B cell (primary cell): Measurements from ENCODE around the gene SLCO3A1. TPM values are rescaled to one million over a fixed set of nuclear protein-coding genes. Genes with fewer than 3 reads are reported as not detected.

Experiments
- ATAC-seq: fragments of 200-7000 bp; cut with Tn5 transposase; one replicate; pipeline ENCODE4 v1.10.0; 2021; ENCODE audit warnings: low read depth, mild to moderate bottlenecking, moderate number of reproducible peaks, moderate library complexity
- CTCF ChIA-PET: fragments of 350-600 bp; sonication (Branson Sonifier 250); formaldehyde crosslinking; loops from one replicate; lab custom pipeline; 2021; ENCODE audit warnings: antibody characterized with exemption, inconsistent platforms; lab: Charles Lee
- POLR2A ChIA-PET: fragments of 350-600 bp; sonication (Branson Sonifier 250); formaldehyde crosslinking; loops from one replicate; lab custom pipeline; 2021; ENCODE audit warnings: antibody characterized with exemption; lab: Charles Lee
- DNase-seq: peaks from one replicate; pipeline ENCODE4 v3.0.0; 2013
- H2AFZ ChIP-seq: 2 replicates; pipeline ENCODE4 v1.6.1; 2012; ENCODE audit warnings: mild to moderate bottlenecking, low read depth, low read length; ENCODE audit not compliant: insufficient read depth, poor library complexity, severe bottlenecking
- H3K27ac ChIP-seq, 2 donors: 1 replicate in 1 of 2; 2 replicates in 1 of 2; pipeline ENCODE4 v1.5.1; 2012 to 2013; ENCODE audit warnings: low read length in 2 of 2, mild to moderate bottlenecking in 2 of 2, moderate library complexity in 1 of 2
- H3K27me3 ChIP-seq, 4 experiments: fragments of 200-600 bp in 1 of 4; sonication (generic) in 1 of 4; replicated peaks in 1 of 4; 1 replicate in 2 of 4; 2 replicates in 2 of 4; pipeline versions ENCODE4 v1.6.1 to v1.7.0; 2013 to 2016; ENCODE audit warnings: low read length in 3 of 4, mild to moderate bottlenecking in 2 of 4, mixed read lengths in 1 of 4, moderate library complexity in 1 of 4; ENCODE audit not compliant: insufficient read depth in 4 of 4, control insufficient read depth in 3 of 4; ENCODE audit errors: control extremely low read depth in 1 of 4
- H3K36me3 ChIP-seq, 2 experiments: replicated peaks in 1 of 2; 1 replicate in 1 of 2; 2 replicates in 1 of 2; pipeline versions ENCODE4 v1.6.1 to v1.7.1; 2013; ENCODE audit warnings: low read length in 1 of 2; ENCODE audit not compliant: insufficient read depth in 2 of 2, control insufficient read depth in 1 of 2; ENCODE audit errors: control extremely low read depth in 1 of 2, extremely low read depth in 1 of 2
- H3K4me1 ChIP-seq, 2 donors: fragments of 200-600 bp in 1 of 2; sonication (generic) in 1 of 2; 1 replicate in 1 of 2; 2 replicates in 1 of 2; pipeline versions ENCODE4 v1.5.1 to v1.6.1; 2013 to 2017; ENCODE audit warnings: low read length in 2 of 2; ENCODE audit not compliant: control insufficient read depth in 2 of 2, insufficient read depth in 2 of 2
- H3K4me2 ChIP-seq: replicated peaks from 2 replicates; pipeline ENCODE3; 2012; ENCODE audit warnings: mild to moderate bottlenecking, low read depth, low read length; ENCODE audit not compliant: poor library complexity, severe bottlenecking
- H3K4me3 ChIP-seq, 5 experiments: fragments of 200-600 bp in 1 of 5; sonication (generic) in 1 of 5; 1 replicate in 3 of 5; 2 replicates in 2 of 5; pipeline versions ENCODE4 v1.5.1 to v1.7.0; 2011 to 2016; ENCODE audit warnings: low read length in 4 of 5, mild to moderate bottlenecking in 4 of 5, low read depth in 2 of 5, control low read depth in 1 of 5, moderate library complexity in 1 of 5; ENCODE audit not compliant: insufficient read depth in 1 of 5; ENCODE audit errors: control extremely low read depth in 1 of 5, extremely low read depth in 1 of 5
- H3K79me2 ChIP-seq: fragments of 200-600 bp; sonication (generic); one replicate; pipeline ENCODE4 v1.6.0; 2016; ENCODE audit warnings: low read length; ENCODE audit not compliant: control insufficient read depth, insufficient read depth
- H3K9ac ChIP-seq: fragments of 200-600 bp; sonication (generic); 2 replicates; pipeline ENCODE4 v1.6.1; 2017; ENCODE audit warnings: mild to moderate bottlenecking, low read length, moderate library complexity
- H3K9me3 ChIP-seq, 3 donors: one replicate each; pipeline versions ENCODE4 v1.6.1 to v1.7.1; 2013; ENCODE audit warnings: low read length in 2 of 3; ENCODE audit not compliant: control insufficient read depth in 2 of 3, insufficient read depth in 1 of 3; ENCODE audit errors: control extremely low read depth in 1 of 3
- H4K20me1 ChIP-seq: 2 replicates; pipeline ENCODE4 v1.6.0; 2012; ENCODE audit warnings: mild to moderate bottlenecking, low read length; ENCODE audit not compliant: insufficient read depth, control insufficient read depth, poor library complexity, severe bottlenecking
- H3K27ac Mint-ChIP-seq: one replicate; pipeline ENCODE4 v1.8.0; 2021; ENCODE audit warnings: mixed read lengths
- H3K27me3 Mint-ChIP-seq: one replicate; pipeline ENCODE4 v1.8.0; 2021; ENCODE audit warnings: mixed read lengths
- H3K4me1 Mint-ChIP-seq: one replicate; pipeline ENCODE4 v1.8.0; 2021; ENCODE audit warnings: mixed read lengths
- H3K4me3 Mint-ChIP-seq: one replicate; pipeline ENCODE4 v1.8.0; 2021; ENCODE audit warnings: mixed read lengths
- H3K9me3 Mint-ChIP-seq: one replicate; pipeline ENCODE4 v1.8.0; 2022; ENCODE audit warnings: mixed read lengths; ENCODE audit not compliant: insufficient read depth
- EZH2 ChIP-seq: IDR thresholded peaks from 2 replicates; pipeline ENCODE4 v1.6.1; 2012; ENCODE audit warnings: borderline replicate concordance, low read depth, mild to moderate bottlenecking, moderate library complexity, low read length; ENCODE audit not compliant: insufficient read depth, poor library complexity, severe bottlenecking
- WGBS: methylation state at CpG from one replicate; pipeline ENCODE4 v1.1.5; 2013; ENCODE audit warnings: missing lambda C conversion rate; ENCODE audit not compliant: insufficient coverage; 5-methylcytosine and 5-hydroxymethylcytosine counted together
- intact Hi-C: fragments of 100-400 bp; cut with micrococcal nuclease; formaldehyde crosslinking; loops from one replicate; pipeline ENCODE4 v1.10.0; 2022
- polyA plus RNA-seq: library from polyadenylated mRNA; depleted of rRNA; stranded (reverse); fragments of >200 nt; gene quantifications from 2 replicates; pipeline ENCODE4 v1.2.3, GENCODE V29; 2012
- total RNA-seq, 2 donors: library from RNA; stranded (reverse); fragments of 120-200 nt in 1 of 2; gene quantifications; 1 replicate in 1 of 2; 2 replicates in 1 of 2; pipeline versions ENCODE4 v1.2.3 to v1.2.4, GENCODE V29; 2013 to 2022
- TF ChIP-seq, protein P1 (sequence below): fragments of 200-600 bp; IDR thresholded peaks from one replicate; pipeline ENCODE4 v1.8.0; 2022; ENCODE audit warnings: antibody characterized with exemption, mild to moderate bottlenecking

SLCO3A1 gene
- total and polyA plus RNA-seq, 2 donors (not counting 1 experiment from before 2014, with no cell fraction given): 0.99 to 2.3 TPM

DNA sequence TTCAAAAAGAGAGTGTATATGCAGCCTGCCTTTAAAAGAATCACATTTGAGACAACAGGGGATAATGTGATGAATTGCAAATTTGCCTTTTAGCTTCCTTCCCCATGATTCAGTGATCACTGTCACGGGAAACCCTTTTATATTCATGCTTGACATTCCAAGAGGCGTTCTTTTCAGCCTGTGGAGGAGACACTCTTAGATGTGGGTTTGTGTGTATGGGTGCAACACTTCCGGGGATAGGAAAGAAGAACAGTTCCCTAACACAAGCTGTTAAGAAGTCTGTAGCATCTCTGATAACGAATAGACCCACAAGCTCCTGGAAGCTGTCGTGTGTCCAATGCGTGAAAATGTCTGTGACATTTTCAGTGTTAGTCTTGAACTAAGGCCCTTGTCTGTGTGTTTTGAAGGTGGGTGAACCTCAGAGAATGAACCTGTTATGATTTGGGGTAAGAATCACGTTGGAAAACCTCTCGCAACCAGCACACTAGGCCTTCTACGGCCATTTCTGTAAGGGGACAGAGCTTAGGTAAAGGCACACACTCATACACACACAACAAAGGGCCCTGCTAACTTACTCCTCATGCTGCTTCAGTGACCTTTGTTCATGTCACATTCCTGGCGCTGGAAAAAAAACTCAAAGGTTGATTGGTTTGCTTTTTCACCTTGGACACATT, 311.0 kb downstream of the SLCO3A1 start:
- Mint-ChIP-seq H3K4me1 (peaks cover 10% of the 10 kb centered on the region), H3K27me3 (no peaks in the 10 kb centered on the region), H3K27ac (no peak overlapping the region), H3K4me3 (no peak overlapping the region), H3K9me3 (no peaks in the 10 kb centered on the region)
- CTCF ChIA-PET: no interaction called here
- peaks cover 0 to 3% (median 0%) of the 10 kb centered on the region in 3 donors for H3K9me3 ChIP-seq
- no peaks in the 10 kb centered on the region for H3K79me2 ChIP-seq
- no peak overlapping the region for H2AFZ ChIP-seq
- ATAC-seq: no peak
- TF ChIP-seq, protein P1, sequence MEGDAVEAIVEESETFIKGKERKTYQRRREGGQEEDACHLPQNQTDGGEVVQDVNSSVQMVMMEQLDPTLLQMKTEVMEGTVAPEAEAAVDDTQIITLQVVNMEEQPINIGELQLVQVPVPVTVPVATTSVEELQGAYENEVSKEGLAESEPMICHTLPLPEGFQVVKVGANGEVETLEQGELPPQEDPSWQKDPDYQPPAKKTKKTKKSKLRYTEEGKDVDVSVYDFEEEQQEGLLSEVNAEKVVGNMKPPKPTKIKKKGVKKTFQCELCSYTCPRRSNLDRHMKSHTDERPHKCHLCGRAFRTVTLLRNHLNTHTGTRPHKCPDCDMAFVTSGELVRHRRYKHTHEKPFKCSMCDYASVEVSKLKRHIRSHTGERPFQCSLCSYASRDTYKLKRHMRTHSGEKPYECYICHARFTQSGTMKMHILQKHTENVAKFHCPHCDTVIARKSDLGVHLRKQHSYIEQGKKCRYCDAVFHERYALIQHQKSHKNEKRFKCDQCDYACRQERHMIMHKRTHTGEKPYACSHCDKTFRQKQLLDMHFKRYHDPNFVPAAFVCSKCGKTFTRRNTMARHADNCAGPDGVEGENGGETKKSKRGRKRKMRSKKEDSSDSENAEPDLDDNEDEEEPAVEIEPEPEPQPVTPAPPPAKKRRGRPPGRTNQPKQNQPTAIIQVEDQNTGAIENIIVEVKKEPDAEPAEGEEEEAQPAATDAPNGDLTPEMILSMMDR: no peak
- no peak for TF ChIP-seq EZH2
- POLR2A ChIA-PET: no interaction called here
- no peaks in the 10 kb centered on the region for H4K20me1 ChIP-seq
- H3K27me3 ChIP-seq: no peaks in the 10 kb centered on the region
- no peaks in the 10 kb centered on the region for H3K36me3 ChIP-seq
- H3K9ac ChIP-seq: no peak overlapping the region
- WGBS: 98% methylated on average over 7 of the region's 10 CpGs
- DNase-seq: no peak
- H3K4me3 ChIP-seq: no peak overlapping the region
- H3K4me1 ChIP-seq: peaks cover 3 to 4% of the 10 kb centered on the region in 2 donors
- H3K4me2 ChIP-seq: no peak overlapping the region
- intact Hi-C loops: no loop called here
- H3K27ac ChIP-seq: no peak overlapping the region

DNA sequence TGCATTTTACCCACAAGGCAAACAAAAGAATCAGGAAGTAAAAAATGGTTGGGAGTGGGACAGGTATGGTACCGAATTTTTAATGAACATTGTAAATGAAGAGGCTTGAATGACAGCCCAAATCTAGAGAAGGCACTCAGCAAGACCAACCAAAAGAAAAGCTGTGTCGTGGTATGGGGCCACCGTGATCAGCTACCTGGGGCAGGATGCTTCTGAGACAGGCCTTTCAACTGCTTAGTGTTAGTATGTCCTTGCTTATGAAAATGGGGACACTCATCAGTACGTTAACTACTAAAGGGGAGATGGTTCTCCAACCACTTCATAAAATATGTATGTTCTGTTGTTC, 311.5 kb downstream of the SLCO3A1 start:
- ATAC-seq (no peak), DNase-seq (no peak)
- no peak overlapping the region for H3K27ac Mint-ChIP-seq
- H3K27me3 Mint-ChIP-seq: no peaks in the 10 kb centered on the region
- Histone ChIP-seq H4K20me1 (no peaks in the 10 kb centered on the region), H3K9ac (no peak overlapping the region), H3K9me3 (peaks cover 0 to 3% (median 0%) of the 10 kb centered on the region in 3 donors), H3K36me3 (no peaks in the 10 kb centered on the region), H3K4me1 (peaks cover 3 to 4% of the 10 kb centered on the region in 2 donors), H2AFZ (no peak overlapping the region), H3K27me3 (no peaks in the 10 kb centered on the region), H3K79me2 (no peaks in the 10 kb centered on the region), H3K4me2 (no peak overlapping the region), H3K27ac (no peak overlapping the region), H3K4me3 (no peak overlapping the region)
- intact Hi-C loops: no loop called here
- WGBS: 100% methylated on average over 2 of the region's 4 CpGs
- POLR2A ChIA-PET: no interaction called here
- CTCF ChIA-PET: no interaction called here
- TF ChIP-seq, protein P1: no peak
- no peak for TF ChIP-seq EZH2
- no peaks in the 10 kb centered on the region for H3K9me3 Mint-ChIP-seq
- no peak overlapping the region for H3K4me3 Mint-ChIP-seq
- H3K4me1 Mint-ChIP-seq: peaks cover 10% of the 10 kb centered on the region
